ENCODE results near the gene KRT82. TPM values are rescaled to one million over a fixed set of nuclear protein-coding genes. Genes with fewer than 3 reads are reported as not detected.

Gene KRT82
- total and polyA plus RNA-seq, 4 donors: not detected

- H3K4me3 ChIP-seq (ENCODE audit: low read depth in 1 of 3, low read length in 3 of 3): no peak overlapping the region
- DNase-seq (ENCODE audit: low spot score): no peak
- peaks cover 0 to 13% (median 6%) of the 10 kb centered on the region in 4 donors for H3K4me1 ChIP-seq (ENCODE audit: control insufficient read depth in 4 of 4, insufficient read depth in 4 of 4, low read length in 3 of 4)
- 90% methylated on average over 8 of the region's 8 CpGs for WGBS
- H3K27ac ChIP-seq (ENCODE audit: low read depth in 1 of 2, low read length in 2 of 2): no peak overlapping the region
- no peak for TF ChIP-seq FOXA2 (IDR thresholded peaks at IDR 0.05)
- TF ChIP-seq FOXA1 (IDR thresholded peaks at IDR 0.05): no peak
- no peak for TF ChIP-seq HNF4A (conservative IDR thresholded peaks at IDR 0.05)
- no peak for TF ChIP-seq YY1 (IDR thresholded peaks at IDR 0.05)
- no peak for TF ChIP-seq ATF3 (IDR thresholded peaks at IDR 0.05)
- no peak for TF ChIP-seq CTCF (IDR thresholded peaks at IDR 0.05; ENCODE audit: low read depth, low read length, missing input control)
- TF ChIP-seq HNF4G (IDR thresholded peaks at IDR 0.05): no peak
- no peak for TF ChIP-seq MAX (IDR thresholded peaks at IDR 0.05)
- no peak for TF ChIP-seq REST (IDR thresholded peaks at IDR 0.05)
- no peak for TF ChIP-seq GABPA (IDR thresholded peaks at IDR 0.05 in 1 of 2, conservative IDR thresholded peaks at IDR 0.05 in 1 of 2)
- no peak for TF ChIP-seq NR2F2 (IDR thresholded peaks at IDR 0.05)
- H3K9me3 ChIP-seq (ENCODE audit: control insufficient read depth in 4 of 4, low read length in 3 of 4): no peaks in the 10 kb centered on the region
- H3K36me3 ChIP-seq (ENCODE audit: control insufficient read depth in 4 of 4, insufficient read depth in 3 of 4, low read depth in 1 of 4, low read length in 3 of 4): no peaks in the 10 kb centered on the region
- H3K9ac ChIP-seq (ENCODE audit: low read depth in 1 of 2, low read length in 2 of 2): no peak overlapping the region
- H3K27me3 ChIP-seq (ENCODE audit: control insufficient read depth in 4 of 4, insufficient read depth in 4 of 4, low read length in 3 of 4): no peaks in the 10 kb centered on the region
These were observed 51.0 kb downstream of the KRT82 start for GRCh38 chr12:52355176-52355575.

GRCh38 chr12:52354200-52354599 is 51.9 kb downstream of the KRT82 start:
- no peaks in the 10 kb centered on the region for H3K27me3 ChIP-seq (ENCODE audit: control insufficient read depth in 4 of 4, insufficient read depth in 4 of 4, low read length in 3 of 4)
- no peak for DNase-seq (ENCODE audit: low spot score)
- no peak overlapping the region for H3K4me3 ChIP-seq (ENCODE audit: low read depth in 1 of 3, low read length in 3 of 3)
- no peaks in the 10 kb centered on the region for H3K9me3 ChIP-seq (ENCODE audit: control insufficient read depth in 4 of 4, low read length in 3 of 4)
- H3K9ac ChIP-seq (ENCODE audit: low read depth in 1 of 2, low read length in 2 of 2): no peak overlapping the region
- no peaks in the 10 kb centered on the region for H3K36me3 ChIP-seq (ENCODE audit: control insufficient read depth in 4 of 4, insufficient read depth in 3 of 4, low read depth in 1 of 4, low read length in 3 of 4)
- H3K27ac ChIP-seq (ENCODE audit: low read depth in 1 of 2, low read length in 2 of 2): no peak overlapping the region
- peaks cover 0 to 13% (median 6%) of the 10 kb centered on the region in 4 donors for H3K4me1 ChIP-seq (ENCODE audit: control insufficient read depth in 4 of 4, insufficient read depth in 4 of 4, low read length in 3 of 4)
- 46% methylated on average over 5 of the region's 5 CpGs for WGBS
- TF ChIP-seq GABPA (IDR thresholded peaks at IDR 0.05 in 1 of 2, conservative IDR thresholded peaks at IDR 0.05 in 1 of 2): no peak
- TF ChIP-seq MAX (IDR thresholded peaks at IDR 0.05): no peak
- TF ChIP-seq CTCF (IDR thresholded peaks at IDR 0.05; ENCODE audit: low read depth, low read length, missing input control): no peak
- TF ChIP-seq SP1 (IDR thresholded peaks at IDR 0.05): no peak
- no peak for TF ChIP-seq YY1 (IDR thresholded peaks at IDR 0.05)
- TF ChIP-seq EGR1 (IDR thresholded peaks at IDR 0.05; ENCODE audit: low read depth in 2 of 2): no peak
- no peak for TF ChIP-seq RAD21 (IDR thresholded peaks at IDR 0.05)

Data from liver (tissue), 9 donors.